OCI-LY3 (cell line): ENCODE results near the gene ARHGAP35.

Experiments
- EZH2phosphoT487 ChIP-seq: fragments of 200-600 bp; shearing (Covaris generic); IDR thresholded peaks from 2 replicates; pipeline ENCODE4 v1.6.1; 2018; ENCODE audit warnings: antibody characterized with exemption, mixed run types, low read depth
- TF ChIP-seq, protein P1 (sequence below): fragments of 200-600, 300-600 bp; sonication (generic); IDR thresholded peaks from 2 replicates; pipeline ENCODE4 v1.5.1; 2014; ENCODE audit warnings: antibody characterized with exemption, low read length, low read depth

DNA sequence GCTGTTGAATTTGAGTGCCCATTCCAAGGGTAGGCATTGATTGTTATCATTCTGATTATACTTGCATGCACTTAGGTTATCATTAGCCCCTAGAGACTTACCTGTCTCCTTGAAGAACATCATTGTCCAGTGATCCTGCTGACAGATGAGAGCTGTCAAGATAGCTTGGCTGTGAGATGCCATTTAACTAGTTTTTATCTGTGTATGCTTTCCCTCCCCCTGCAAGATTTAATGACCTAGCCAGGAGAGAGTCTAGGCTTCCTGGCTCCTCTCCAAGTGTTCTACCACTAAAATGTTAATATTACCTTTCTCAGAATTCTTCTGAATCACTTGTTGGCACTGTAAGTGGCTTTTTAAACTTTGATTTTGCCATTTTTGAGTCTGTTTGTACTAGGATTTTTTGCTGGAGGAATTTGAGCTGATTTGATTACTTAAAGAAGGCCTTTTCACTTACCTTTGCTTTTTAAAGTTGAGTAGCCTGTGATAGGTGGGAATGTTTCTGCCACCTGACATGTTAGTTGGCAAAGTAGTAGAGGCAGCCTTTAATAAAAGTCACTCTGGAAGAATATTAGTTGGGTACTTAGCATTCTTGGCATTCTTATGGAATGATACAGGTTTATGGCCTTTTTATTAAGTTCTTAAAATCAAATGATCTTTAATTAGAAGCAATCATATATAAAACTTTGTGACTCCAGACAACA, 41.1 kb downstream of the ARHGAP35 start:
- TF ChIP-seq, protein P1, sequence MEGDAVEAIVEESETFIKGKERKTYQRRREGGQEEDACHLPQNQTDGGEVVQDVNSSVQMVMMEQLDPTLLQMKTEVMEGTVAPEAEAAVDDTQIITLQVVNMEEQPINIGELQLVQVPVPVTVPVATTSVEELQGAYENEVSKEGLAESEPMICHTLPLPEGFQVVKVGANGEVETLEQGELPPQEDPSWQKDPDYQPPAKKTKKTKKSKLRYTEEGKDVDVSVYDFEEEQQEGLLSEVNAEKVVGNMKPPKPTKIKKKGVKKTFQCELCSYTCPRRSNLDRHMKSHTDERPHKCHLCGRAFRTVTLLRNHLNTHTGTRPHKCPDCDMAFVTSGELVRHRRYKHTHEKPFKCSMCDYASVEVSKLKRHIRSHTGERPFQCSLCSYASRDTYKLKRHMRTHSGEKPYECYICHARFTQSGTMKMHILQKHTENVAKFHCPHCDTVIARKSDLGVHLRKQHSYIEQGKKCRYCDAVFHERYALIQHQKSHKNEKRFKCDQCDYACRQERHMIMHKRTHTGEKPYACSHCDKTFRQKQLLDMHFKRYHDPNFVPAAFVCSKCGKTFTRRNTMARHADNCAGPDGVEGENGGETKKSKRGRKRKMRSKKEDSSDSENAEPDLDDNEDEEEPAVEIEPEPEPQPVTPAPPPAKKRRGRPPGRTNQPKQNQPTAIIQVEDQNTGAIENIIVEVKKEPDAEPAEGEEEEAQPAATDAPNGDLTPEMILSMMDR: no peak
- no peak for TF ChIP-seq EZH2phosphoT487
